Activated naive CD4-positive, alpha-beta T cell treated with anti-CD3 and anti-CD28 coated beads for 36 hours (primary cell): Measurements from ENCODE around the gene NR5A2. TPM values are rescaled to one million over a fixed set of nuclear protein-coding genes. Genes with fewer than 3 reads are reported as not detected.

ENCODE experiments used
- CTCF ChIA-PET: fragments of 350-600 bp; sonication (Branson Sonifier 250); formaldehyde crosslinking; loops from one replicate; lab custom pipeline; 2021; ENCODE audit warnings: antibody characterized with exemption; lab: Charles Lee
- DNase-seq: peaks from one replicate; pipeline ENCODE4 v3.0.0-alpha.2; 2020
- H3K27ac Mint-ChIP-seq: one replicate; pipeline ENCODE4 v1.8.0; 2021; ENCODE audit warnings: mild to moderate bottlenecking, mixed read lengths
- H3K27me3 Mint-ChIP-seq: one replicate; pipeline ENCODE4 v1.8.0; 2021; ENCODE audit warnings: low read depth, mixed read lengths
- H3K36me3 Mint-ChIP-seq: one replicate; pipeline ENCODE4 v1.8.0; 2021; ENCODE audit warnings: low read depth, mixed read lengths
- H3K4me1 Mint-ChIP-seq: one replicate; pipeline ENCODE4 v1.8.0; 2021; ENCODE audit warnings: low read depth, mixed read lengths
- H3K4me3 Mint-ChIP-seq: one replicate; pipeline ENCODE4 v1.8.0; 2021; ENCODE audit warnings: mild to moderate bottlenecking, moderate library complexity, mixed read lengths
- H3K9me3 Mint-ChIP-seq: one replicate; pipeline ENCODE4 v1.8.0; 2021; ENCODE audit warnings: mixed read lengths
- intact Hi-C: fragments of 100-400 bp; cut with micrococcal nuclease; formaldehyde crosslinking; loops from one replicate; pipeline ENCODE4 v1.15.1; 2023
- total RNA-seq, 2 experiments: library from RNA; stranded (reverse); gene quantifications; one replicate each; pipeline ENCODE4 v1.2.3, GENCODE V29; 2021

NR5A2 gene
- total RNA-seq, 2 experiments from 2014 or later, result not detected

DNA sequence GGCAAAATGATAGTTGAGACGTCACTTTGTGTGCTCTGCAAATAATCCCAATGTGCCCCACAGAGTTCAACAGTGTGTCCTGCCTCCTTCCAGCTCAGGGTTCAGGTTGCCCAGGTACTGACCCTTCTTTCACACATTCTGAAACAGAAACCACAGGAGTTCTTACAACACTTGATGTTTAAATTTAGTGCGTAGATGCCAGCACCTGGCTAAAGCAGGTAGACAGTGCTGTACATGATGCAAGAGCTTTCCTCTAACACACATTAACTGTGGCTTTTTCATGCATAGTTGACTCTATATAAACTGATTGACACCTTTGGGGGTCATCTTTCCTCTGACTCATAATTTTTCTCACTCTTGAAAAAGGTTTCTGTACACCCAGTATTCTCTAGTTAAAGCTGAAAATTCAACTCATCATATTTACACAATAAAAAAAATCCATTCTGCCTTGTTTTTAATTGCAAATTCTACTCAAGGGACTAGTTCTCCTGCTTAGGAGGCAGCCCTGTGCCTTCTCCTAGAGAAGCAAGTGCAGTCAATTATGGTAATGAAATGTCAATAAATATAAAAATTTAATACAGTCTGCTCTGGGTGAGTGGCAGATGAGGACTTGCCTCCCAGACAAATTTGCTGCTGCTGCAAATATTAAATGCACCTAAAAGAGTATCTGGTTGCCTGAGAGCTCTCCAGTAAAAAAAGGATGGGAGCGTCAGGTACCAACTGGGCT lies 91.4 kb downstream of the NR5A2 start:
- intact Hi-C loops, result no loop called here
- Mint-ChIP-seq H3K4me3 (no peak overlapping the region), H3K36me3 (no peaks in the 10 kb centered on the region), H3K27me3 (no peaks in the 10 kb centered on the region), H3K9me3 (no peaks in the 10 kb centered on the region), H3K4me1 (no peaks in the 10 kb centered on the region), H3K27ac (no peak overlapping the region)
- CTCF ChIA-PET, result no interaction called here
- DNase-seq, result no peak

DNA sequence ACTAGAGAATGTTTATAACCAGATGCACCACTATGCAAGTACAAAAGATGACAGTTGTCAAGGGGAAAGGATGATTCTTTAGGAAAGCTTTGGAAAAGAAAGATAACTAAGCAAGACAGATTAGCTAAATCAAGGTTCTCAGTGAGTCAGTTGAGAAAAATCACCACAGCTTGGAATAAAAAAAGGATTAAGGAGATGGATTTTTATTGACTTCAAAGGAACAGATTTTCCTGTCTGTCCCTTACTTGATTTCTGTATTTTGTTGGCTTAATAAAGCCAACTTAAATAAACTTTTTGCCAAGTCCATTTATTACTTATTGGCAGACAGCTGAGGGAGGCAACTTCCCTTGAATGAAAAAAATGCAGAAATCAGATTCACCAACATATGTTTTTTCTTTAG lies 93.9 kb downstream of the NR5A2 start:
- Mint-ChIP-seq H3K27ac (no peak overlapping the region), H3K4me3 (no peak overlapping the region), H3K4me1 (no peaks in the 10 kb centered on the region), H3K27me3 (peaks cover 3% of the 10 kb centered on the region), H3K9me3 (no peaks in the 10 kb centered on the region), H3K36me3 (no peaks in the 10 kb centered on the region)
- intact Hi-C loops, result no loop called here
- no peak for DNase-seq
- CTCF ChIA-PET, result no interaction called here

- CTCF ChIA-PET, result no interaction called here
These were observed 96.8 kb downstream of the NR5A2 start for GRCh38 chr1:200124309-200124708.

GRCh38 chr1:200128081-200128480 lies 100.6 kb downstream of the NR5A2 start:
- H3K27me3 Mint-ChIP-seq, result peaks cover 3% of the 10 kb centered on the region
- no peak overlapping the region for H3K27ac Mint-ChIP-seq
- intact Hi-C loops, result no loop called here
- no peak overlapping the region for H3K4me3 Mint-ChIP-seq
- CTCF ChIA-PET, result interaction anchor here (1.1 kb wide), 1 partner anchor 383 kb away, joined by 3 read pairs; no protein-coding TSS in a partner anchor
- H3K36me3 Mint-ChIP-seq, result no peaks in the 10 kb centered on the region
- no peak for DNase-seq
- peaks cover 13% of the 10 kb centered on the region for H3K4me1 Mint-ChIP-seq
- H3K9me3 Mint-ChIP-seq, result no peaks in the 10 kb centered on the region

More at GRCh38 chr1:200124309-200124708, 96.8 kb downstream of the NR5A2 start:
- Mint-ChIP-seq H3K9me3 (no peaks in the 10 kb centered on the region), H3K27me3 (peaks cover 3% of the 10 kb centered on the region), H3K4me1 (peaks cover 5% of the 10 kb centered on the region), H3K27ac (no peak overlapping the region), H3K4me3 (no peak overlapping the region), H3K36me3 (no peaks in the 10 kb centered on the region)
- intact Hi-C loops, result no loop called here
- no peak for DNase-seq

GRCh38 chr1:200128944-200129879 lies 101.7 kb downstream of the NR5A2 start:
- peak; percentile 41 for DNase-seq
- Mint-ChIP-seq H3K4me3 (no peak overlapping the region), H3K9me3 (no peaks in the 10 kb centered on the region), H3K27me3 (peaks cover 3% of the 10 kb centered on the region), H3K27ac (peak overlapping the region; percentile 15), H3K4me1 (peaks cover 13% of the 10 kb centered on the region), H3K36me3 (no peaks in the 10 kb centered on the region)
- intact Hi-C loops, result no loop called here
- CTCF ChIA-PET, result interaction anchor here (1.1 kb wide), 1 partner anchor 10 kb away, joined by 3 read pairs; no protein-coding TSS in a partner anchor

- Mint-ChIP-seq H3K4me3 (no peak overlapping the region), H3K4me1 (peaks cover 13% of the 10 kb centered on the region), H3K27me3 (no peaks in the 10 kb centered on the region), H3K9me3 (no peaks in the 10 kb centered on the region), H3K36me3 (no peaks in the 10 kb centered on the region), H3K27ac (no peak overlapping the region)
- intact Hi-C loops, result no loop called here
- CTCF ChIA-PET, result interaction anchor here (0.6 kb wide), 1 partner anchor 144 kb away, joined by 4 read pairs; no protein-coding TSS in a partner anchor
- DNase-seq, result no peak
These were observed 103.0 kb downstream of the NR5A2 start for GRCh38 chr1:200130552-200130951.

- H3K36me3 Mint-ChIP-seq, result no peaks in the 10 kb centered on the region
- no peaks in the 10 kb centered on the region for H3K9me3 Mint-ChIP-seq
- H3K27me3 Mint-ChIP-seq, result no peaks in the 10 kb centered on the region
- H3K4me3 Mint-ChIP-seq, result no peak overlapping the region
- no peak for DNase-seq
- CTCF ChIA-PET, result interaction anchor here (1.9 kb wide), 1 partner anchor 127 kb away, joined by 5 read pairs; no protein-coding TSS in a partner anchor
- H3K27ac Mint-ChIP-seq, result no peak overlapping the region
- H3K4me1 Mint-ChIP-seq, result peaks cover 13% of the 10 kb centered on the region
- intact Hi-C loops, result no loop called here
These were observed 104.1 kb downstream of the NR5A2 start for GRCh38 chr1:200131551-200132125.

GRCh38 chr1:200133123-200133522 lies 105.6 kb downstream of the NR5A2 start:
- Mint-ChIP-seq H3K9me3 (no peaks in the 10 kb centered on the region), H3K27ac (no peak overlapping the region), H3K36me3 (no peaks in the 10 kb centered on the region), H3K4me1 (peaks cover 13% of the 10 kb centered on the region), H3K27me3 (no peaks in the 10 kb centered on the region), H3K4me3 (no peak overlapping the region)
- CTCF ChIA-PET, result interaction anchor here (0.7 to 1.9 kb wide), 3 partner anchors 125 to 143 kb away, joined by 3 to 9 read pairs (median 5); no protein-coding TSS in a partner anchor
- intact Hi-C loops, result no loop called here
- DNase-seq, result no peak

DNA sequence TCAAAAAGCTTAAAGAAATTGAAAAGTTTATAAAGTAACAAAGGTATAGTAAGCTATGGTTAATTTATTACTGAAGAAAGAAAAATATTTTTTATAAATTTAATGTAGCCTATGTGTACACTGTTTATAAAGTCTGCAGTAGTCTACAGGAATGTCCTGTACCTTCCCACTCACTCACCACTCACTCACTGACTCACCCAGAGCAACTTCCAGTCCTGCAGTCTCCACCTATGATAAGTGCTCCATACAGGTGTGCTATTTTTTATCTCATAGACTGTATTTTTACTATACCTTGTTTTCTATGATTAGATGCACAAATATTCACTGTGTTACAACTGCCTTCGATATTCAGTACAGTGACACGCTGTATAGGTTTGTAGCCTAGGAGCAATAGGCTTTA lies 106.6 kb downstream of the NR5A2 start:
- no peaks in the 10 kb centered on the region for H3K9me3 Mint-ChIP-seq

DNA sequence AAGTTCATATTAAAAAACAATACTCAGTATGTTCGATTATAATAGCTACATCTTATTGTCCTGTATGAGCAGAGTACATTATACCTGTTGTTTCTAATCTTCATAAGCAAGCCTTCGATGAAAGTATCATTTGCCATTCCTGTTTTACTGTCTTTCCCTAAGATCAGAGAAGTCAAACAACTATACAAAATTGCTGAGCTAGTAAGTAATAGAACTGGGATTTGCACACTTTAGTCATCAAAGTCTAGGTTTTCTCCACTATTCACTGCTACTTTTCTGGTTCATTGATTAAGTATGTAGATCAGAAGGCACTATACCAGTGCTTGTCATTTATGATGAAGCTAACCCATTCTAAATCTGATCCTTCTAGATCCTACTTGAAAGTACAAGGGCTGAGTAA lies 108.9 kb downstream of the NR5A2 start:
- CTCF ChIA-PET, result interaction anchor here (0.7 kb wide), 2 partner anchors 31 to 143 kb away, joined by 3 to 4 read pairs; no protein-coding TSS in a partner anchor
- Mint-ChIP-seq H3K4me1 (no peaks in the 10 kb centered on the region), H3K36me3 (no peaks in the 10 kb centered on the region), H3K4me3 (no peak overlapping the region), H3K27ac (no peak overlapping the region), H3K27me3 (no peaks in the 10 kb centered on the region), H3K9me3 (no peaks in the 10 kb centered on the region)
- intact Hi-C loops, result no loop called here
- DNase-seq, result no peak

More for the DNA sequence above, 106.6 kb downstream of the NR5A2 start:
- DNase-seq, result no peak
- Mint-ChIP-seq H3K27ac (no peak overlapping the region), H3K4me3 (no peak overlapping the region), H3K27me3 (no peaks in the 10 kb centered on the region), H3K4me1 (peaks cover 10% of the 10 kb centered on the region), H3K36me3 (no peaks in the 10 kb centered on the region)
- CTCF ChIA-PET, result interaction anchor here (0.9 kb wide), 1 partner anchor 10 kb away, joined by 3 read pairs; no protein-coding TSS in a partner anchor
- intact Hi-C loops, result no loop called here

- Mint-ChIP-seq H3K4me1 (no peaks in the 10 kb centered on the region), H3K36me3 (no peaks in the 10 kb centered on the region), H3K4me3 (no peak overlapping the region), H3K9me3 (no peaks in the 10 kb centered on the region), H3K27ac (no peak overlapping the region), H3K27me3 (no peaks in the 10 kb centered on the region)
- intact Hi-C loops, result loop anchor here (1.0 kb wide), 4 partner anchors 14 to 349 kb away; no protein-coding TSS in a partner anchor
- CTCF ChIA-PET, result interaction anchor here (0.6 to 1.5 kb wide), 23 partner anchors 11 to 390 kb away, joined by 3 to 6 read pairs (median 3); no protein-coding TSS in a partner anchor
- DNase-seq, result peak; percentile 46
These were observed 112.2 kb downstream of the NR5A2 start for GRCh38 chr1:200139661-200140250.
